ENCODE results near the gene ZNF749. TPM values are rescaled to one million over a fixed set of nuclear protein-coding genes. Genes with fewer than 3 reads are reported as not detected.

The ZNF749 gene
- total RNA-seq, result 23.0 TPM

GRCh38 chr19:57435062-57435978 is at the start of gene ZNF749:
ZNF749 (plus strand) TSS chr19:57435325; CDS start chr19:57435579, 254 bp downstream.

GRCh38 chr19:57389730-57390598 is 45.2 kb upstream of the ZNF749 start, which contains the start of gene ZNF548:
ZNF548 (plus strand) TSS chr19:57389854; CDS start chr19:57390100, 246 bp downstream.

GRCh38 chr19:57410877-57411671 is 24.1 kb upstream of the ZNF749 start, which contains the start of gene ZNF17:
ZNF17 (plus strand) TSS chr19:57411161; CDS start chr19:57413616, 2,455 bp downstream.

GRCh38 chr19:57477191-57478008 is 42.3 kb downstream of the ZNF749 start, which contains the start of gene ZNF772:
ZNF772 (minus strand) TSS chr19:57477566; CDS start chr19:57477309, 257 bp downstream.

GRCh38 chr19:57487477-57488298 is 52.6 kb downstream of the ZNF749 start, which contains the start of gene ZNF419:
ZNF419 (plus strand) TSS chr19:57487750; CDS start chr19:57487951, 201 bp downstream.

Small RNA genes within 50 kb of the gene (small RNA-seq; reads per million reads assigned to genes)
- gene VN1R107P (ENCODE audit: low replicate concordance), result not detected

Other genes with a start within 250 kb of the ZNF749 start
- 45.8 TPM for gene ZNF264, start 243.8 kb upstream of the ZNF749 start, total RNA-seq
- 1.8 TPM for gene AURKC, start 204.3 kb upstream of the ZNF749 start, total RNA-seq
- gene ZNF805, start 194.7 kb upstream of the ZNF749 start, total RNA-seq, result 29.7 TPM
- 106 TPM for gene ZNF460, start 154.8 kb upstream of the ZNF749 start, total RNA-seq
- 18.5 TPM for gene ZNF543, start 114.9 kb upstream of the ZNF749 start, total RNA-seq
- 13.6 TPM for gene ZNF304, start 84.1 kb upstream of the ZNF749 start, total RNA-seq
- 17.0 TPM for gene TRAPPC2B, start 71.8 kb upstream of the ZNF749 start, total RNA-seq
- 5.5 TPM for gene ZNF547, start 71.8 kb upstream of the ZNF749 start, total RNA-seq
- 37.1 TPM for gene ZNF548, start 45.5 kb upstream of the ZNF749 start, total RNA-seq
- 29.5 TPM for gene ZNF17, start 24.2 kb upstream of the ZNF749 start, total RNA-seq
- 1.8 TPM for gene VN1R1, start 21.8 kb downstream of the ZNF749 start, total RNA-seq
- gene ZNF772, start 42.2 kb downstream of the ZNF749 start, total RNA-seq, result 32.7 TPM
- 17.0 TPM for gene ZNF419, start 52.4 kb downstream of the ZNF749 start, total RNA-seq
- gene ZNF773, start 64.6 kb downstream of the ZNF749 start, total RNA-seq, result 15.8 TPM
- 12.1 TPM for gene ZNF549, start 92.0 kb downstream of the ZNF749 start, total RNA-seq
- gene ZNF550, start 124.5 kb downstream of the ZNF749 start, total RNA-seq, result 14.8 TPM
- gene ZNF416, start 143.6 kb downstream of the ZNF749 start, total RNA-seq, result 6.8 TPM
- gene ZIK1, start 148.8 kb downstream of the ZNF749 start, total RNA-seq, result 18.9 TPM
- gene ZNF530, start 164.6 kb downstream of the ZNF749 start, total RNA-seq, result 6.2 TPM
- gene ZNF134, start 178.9 kb downstream of the ZNF749 start, total RNA-seq, result 30.1 TPM
- gene ZNF211, start 197.8 kb downstream of the ZNF749 start, total RNA-seq, result 25.0 TPM
- not detected for gene ZSCAN4, start 233.6 kb downstream of the ZNF749 start, total RNA-seq
- 17.5 TPM for gene ZNF551, start 246.7 kb downstream of the ZNF749 start, total RNA-seq

All from metanephros (tissue), 2 donors.